GM23338 (cell line): ENCODE measurements around the gene APBA2.

Experiments
- CTCF ChIP-seq, 2 experiments: fragments of 200-600 bp in 1 of 2; sonication (generic) in 1 of 2; conservative IDR thresholded peaks; 2 replicates each; pipeline versions ENCODE4 v1.5.1 to v1.6.1; 2016 to 2017; ENCODE audit warnings: antibody characterized with exemption in 2 of 2, low read depth in 2 of 2, mild to moderate bottlenecking in 2 of 2, moderate library complexity in 1 of 2
- EZH2phosphoT487 ChIP-seq: fragments of 200-600 bp; sonication (generic); IDR thresholded peaks from one replicate; pipeline ENCODE4 v1.8.1; 2018; ENCODE audit warnings: antibody characterized with exemption; ENCODE audit not compliant: unreplicated experiment
- POLR2AphosphoS5 ChIP-seq: IDR thresholded peaks from 2 replicates; pipeline ENCODE4 v1.6.1; 2016; ENCODE audit warnings: antibody characterized with exemption, low read depth
- ZNF331 ChIP-seq: fragments of 250-450 bp; sonication (Bioruptor Pico); IDR thresholded peaks from 2 replicates; pipeline ENCODE4 v1.5.0; 2020; ENCODE audit warnings: low read depth, mild to moderate bottlenecking, moderate library complexity

GRCh38 chr15:29062626-29063025 lies 176.9 kb downstream of the APBA2 start:
- no peak for TF ChIP-seq CTCF (conservative IDR thresholded peaks at IDR 0.05; ENCODE audit: low read depth in 2 of 2)
- no peak for TF ChIP-seq EZH2phosphoT487
- no peak for TF ChIP-seq ZNF331 (CRISPR knock-in tag)
- TF ChIP-seq POLR2AphosphoS5: no peak
